Muscle of back (tissue), 13 donors: ENCODE measurements around the gene SLC6A17. TPM values are rescaled to one million over a fixed set of nuclear protein-coding genes. Genes with fewer than 3 reads are reported as not detected.
A peak's percentile ranks its signal among the peaks of the same experiment; 100 is the strongest.

Experiments
- DNase-seq, 3 donors: peaks; one replicate each; pipeline versions ENCODE4 v3.0.0 to v3.0.0-alpha.2; 2013
- long read RNA-seq, 9 donors: transcript quantifications; one replicate each; lab custom pipeline, GENCODE V29; 2026
- polyA plus RNA-seq, 10 donors: library from polyadenylated mRNA; unstranded; fragments of 120-200 nt; gene quantifications; one replicate each; pipeline ENCODE4 v1.2.1, GENCODE V29; 2013; ENCODE audit not compliant: insufficient read length in 10 of 10

SLC6A17 gene
- polyA plus RNA-seq: 1 to 10 TPM in 1 of 10 donors, under 1 TPM in 9; 0.29 to 1.7 (median 0.41) TPM
- long read RNA-seq, donor 1: 0 reads
- long read RNA-seq, donor 2: 0 reads
- long read RNA-seq, donor 3: 0 reads
- long read RNA-seq, donor 4: 0 reads
- long read RNA-seq, donor 5: 0 reads
- long read RNA-seq, donor 6: 0 reads
- long read RNA-seq, donor 7: 0 reads
- long read RNA-seq, donor 8: 0 reads
- long read RNA-seq, donor 9: 0 reads

DNA sequence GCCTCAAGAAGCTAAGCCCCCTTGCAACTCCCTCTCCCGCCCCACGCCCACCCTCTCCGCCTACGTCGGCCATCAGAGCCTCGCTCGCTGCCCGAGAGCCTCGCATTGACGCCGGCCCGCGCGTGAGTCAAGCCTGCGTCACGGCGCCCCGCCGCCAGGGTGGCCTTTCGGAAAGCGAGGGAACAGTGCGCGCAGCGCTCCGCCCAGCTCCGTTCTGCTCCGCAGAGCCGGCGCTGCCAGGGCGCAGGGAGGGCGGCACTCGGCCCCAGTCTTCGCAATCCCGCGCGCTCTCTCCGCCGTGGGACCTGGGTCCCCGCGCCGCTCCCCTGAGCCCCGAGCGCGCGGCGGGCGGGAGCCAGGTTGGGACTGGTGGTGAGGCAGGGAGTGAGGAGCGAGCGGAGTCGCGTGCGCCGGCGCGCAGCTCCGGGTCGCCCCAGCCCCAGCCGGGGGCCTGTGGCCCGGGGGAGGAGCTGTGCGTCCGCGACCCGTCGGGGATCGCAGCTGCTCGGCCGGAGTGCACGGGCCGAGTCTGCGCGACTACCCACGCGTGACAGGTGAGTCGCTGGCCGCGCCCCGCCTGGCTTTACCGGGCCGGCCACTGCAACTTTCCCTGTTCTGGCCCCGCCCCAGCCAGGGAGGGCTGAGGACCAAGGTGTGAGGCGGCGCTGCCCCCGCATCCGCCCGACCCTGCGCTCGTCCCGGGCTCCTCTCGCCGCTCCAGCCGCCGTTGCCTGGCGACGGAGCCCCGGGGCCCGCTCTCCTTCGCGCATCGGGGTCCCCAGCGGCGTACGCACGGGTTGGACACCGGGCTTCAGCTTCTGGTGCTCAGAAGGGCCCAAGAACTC is at the start of gene SLC6A17:
TSS of gene SLC6A17 (plus strand) at position 165 of the 845 bp plus-strand sequence. CDS start 16,436 bp downstream, outside the sequence.
- peak in 2 of 3 donors; percentile 17 to 18 for DNase-seq

DNA sequence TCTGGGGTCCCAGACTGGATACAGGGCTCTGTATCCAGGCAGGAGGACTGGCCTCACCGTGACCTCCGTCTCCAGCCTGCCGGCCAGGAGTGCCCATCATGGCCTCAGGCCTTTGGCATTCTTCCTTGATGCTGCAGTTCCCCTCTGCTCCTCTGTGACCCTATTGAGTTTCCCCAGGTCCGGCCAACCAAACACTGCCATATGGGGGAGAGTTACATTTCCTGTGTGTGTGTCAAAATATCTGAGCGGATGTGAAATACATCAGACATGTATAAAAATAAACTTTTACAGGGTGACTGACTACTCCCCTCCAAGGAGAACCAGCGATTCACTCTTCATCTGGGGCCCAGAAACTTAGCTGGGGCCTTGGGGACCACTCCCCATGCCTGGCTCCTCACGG is 48.2 kb upstream of the SLC6A17 start:
- peak in 1 of 3 donors; percentile 37 for DNase-seq

DNA sequence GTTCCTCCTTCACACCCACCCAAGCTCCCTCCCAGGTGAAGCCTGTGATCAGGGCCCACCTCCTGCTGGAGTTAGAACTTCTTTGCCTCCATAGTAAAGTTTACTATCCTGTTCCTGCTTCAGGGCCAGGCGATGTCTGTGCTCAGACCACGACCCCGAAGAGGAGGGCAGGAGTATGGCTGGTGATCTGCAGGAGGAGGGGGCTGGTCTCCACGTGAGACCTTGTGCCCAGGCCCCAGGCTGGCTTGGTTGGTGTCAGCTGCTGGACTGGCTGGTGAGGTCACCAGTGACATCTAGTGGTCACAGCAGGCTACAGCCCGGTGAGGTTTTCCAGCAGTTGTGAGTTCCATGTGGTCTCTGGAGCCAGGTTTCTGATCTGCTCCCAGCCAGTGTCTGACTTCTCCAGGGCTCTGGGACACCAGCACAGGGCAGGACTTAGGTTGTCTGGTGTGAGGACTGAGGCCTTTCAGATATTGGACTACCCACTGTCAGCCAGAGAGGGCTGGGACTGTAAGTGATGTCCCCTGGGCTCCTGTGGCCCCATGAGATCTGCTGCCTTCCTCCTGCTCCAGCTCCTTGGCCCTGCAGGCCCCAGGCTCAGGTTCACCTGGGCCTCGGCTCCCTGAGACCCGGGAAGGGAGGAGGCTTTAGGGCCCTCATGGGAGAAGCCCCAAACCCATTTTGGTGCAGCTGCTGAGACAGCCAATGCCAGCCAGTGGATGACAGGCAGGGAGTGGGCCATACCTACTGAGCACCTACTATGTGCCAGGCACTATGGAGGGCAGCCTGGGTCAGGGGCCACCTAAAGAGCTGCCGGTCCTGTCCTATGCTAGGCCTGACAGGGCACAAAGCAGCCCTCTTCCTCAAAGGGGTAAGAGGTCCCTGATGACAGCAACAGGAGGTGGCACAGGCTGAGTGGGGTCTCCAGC is 44.0 kb upstream of the SLC6A17 start:
- DNase-seq: peak; percentile 41 to 80 (median 64)

DNA sequence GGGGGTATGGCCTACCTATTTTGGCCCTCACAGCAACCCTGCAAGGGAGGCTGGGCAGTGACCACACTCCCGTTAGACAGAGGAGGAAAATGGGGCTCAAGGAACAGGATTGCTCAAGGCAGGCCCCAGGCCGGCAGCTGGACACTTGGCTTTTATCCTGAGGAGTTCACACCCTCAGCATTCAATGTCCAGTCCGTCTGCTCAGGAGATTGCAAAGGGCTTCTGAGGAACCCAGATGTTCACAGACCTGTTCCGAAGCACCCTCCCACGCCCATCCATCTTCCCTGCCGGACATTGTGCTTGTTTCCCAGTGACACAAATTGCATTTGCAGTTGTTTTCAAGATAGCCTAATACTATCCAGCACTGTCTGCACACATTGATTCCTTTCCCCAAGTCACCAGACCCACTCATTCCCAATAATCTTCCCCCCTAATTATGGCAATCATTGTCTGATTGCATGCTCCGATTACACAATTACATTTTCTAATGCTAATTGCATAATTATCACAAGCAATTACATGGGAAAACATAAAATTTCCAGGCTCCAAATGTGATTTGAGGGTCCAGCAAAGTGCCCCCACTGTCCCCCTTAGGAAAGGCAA is 42.3 kb upstream of the SLC6A17 start:
- DNase-seq: no peak

DNA sequence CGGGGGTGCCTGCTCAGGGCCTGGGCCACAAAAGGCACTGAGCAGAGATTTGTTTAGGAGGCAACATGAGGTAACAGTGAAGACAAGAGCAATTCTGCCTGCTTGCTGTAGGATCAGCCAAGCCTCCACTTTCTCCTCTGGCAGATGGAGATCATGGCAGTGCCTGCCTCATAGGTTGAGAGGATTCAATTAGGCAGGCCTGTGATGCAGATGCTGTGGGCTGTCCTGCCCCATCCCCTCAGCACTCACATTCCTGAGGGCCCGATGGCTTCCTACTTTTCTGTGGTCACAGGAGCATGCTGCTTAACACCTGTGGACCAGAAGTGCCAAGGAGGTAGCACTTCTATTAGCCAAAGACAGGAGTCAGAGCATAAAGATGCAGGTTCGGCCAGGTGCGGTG is 39.2 kb upstream of the SLC6A17 start:
- no peak for DNase-seq

DNA sequence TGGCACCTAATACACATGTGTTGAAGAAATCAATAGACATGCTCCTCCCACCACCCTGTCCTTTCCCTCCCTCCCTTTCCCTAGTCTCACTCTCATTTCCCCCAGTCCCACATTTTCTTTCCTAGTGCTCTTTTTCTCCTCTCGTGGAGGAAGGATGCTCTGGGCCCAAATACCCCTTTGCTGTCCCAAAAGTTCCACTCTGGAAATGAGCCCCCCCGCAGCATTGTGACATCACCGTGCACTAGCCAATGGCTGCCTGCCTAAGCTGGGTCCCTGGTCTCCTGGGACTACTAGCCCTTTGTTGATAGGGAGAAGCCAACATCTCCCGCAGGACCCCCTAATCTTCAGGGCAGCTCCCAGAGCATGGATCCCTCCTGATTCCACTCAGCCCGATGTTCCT is 38.2 kb upstream of the SLC6A17 start, which contains the start of gene UBL4B:
TSS of gene UBL4B (plus strand) at position 301 of the 400 bp plus-strand sequence. CDS start at position 393, 92 bp downstream.
- no peak for DNase-seq

DNA sequence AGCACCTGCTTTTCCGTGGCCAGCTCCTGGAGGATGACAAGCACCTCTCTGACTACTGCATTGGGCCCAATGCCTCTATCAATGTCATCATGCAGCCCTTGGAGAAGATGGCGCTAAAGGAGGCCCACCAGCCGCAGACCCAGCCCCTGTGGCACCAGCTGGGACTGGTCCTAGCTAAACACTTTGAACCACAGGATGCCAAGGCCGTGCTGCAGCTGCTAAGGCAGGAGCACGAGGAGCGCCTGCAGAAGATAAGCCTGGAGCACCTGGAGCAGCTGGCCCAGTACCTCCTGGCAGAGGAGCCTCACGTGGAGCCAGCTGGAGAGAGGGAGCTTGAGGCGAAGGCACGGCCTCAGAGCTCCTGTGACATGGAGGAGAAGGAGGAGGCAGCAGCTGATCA is 37.6 kb upstream of the SLC6A17 start:
- no peak for DNase-seq

DNA sequence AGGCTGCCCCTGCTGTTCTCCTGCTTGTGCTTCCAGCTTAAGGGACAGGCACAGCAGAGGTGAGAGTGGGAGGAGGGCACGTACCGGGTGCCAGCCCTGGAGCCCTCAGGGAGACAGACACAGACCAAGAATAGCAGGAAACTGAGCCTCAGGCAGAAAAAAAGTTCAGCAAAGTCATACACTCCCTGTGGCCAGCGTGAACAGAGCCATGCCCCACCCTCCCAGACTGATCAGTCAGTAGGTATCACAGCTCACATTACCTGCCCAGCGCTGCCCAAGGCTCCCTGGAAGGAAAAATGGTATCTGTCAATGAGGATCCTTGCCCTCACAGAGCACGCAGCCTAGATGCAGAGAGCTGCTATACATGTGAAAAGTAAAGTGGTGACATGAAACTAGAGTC is 36.7 kb upstream of the SLC6A17 start:
- DNase-seq: no peak

DNA sequence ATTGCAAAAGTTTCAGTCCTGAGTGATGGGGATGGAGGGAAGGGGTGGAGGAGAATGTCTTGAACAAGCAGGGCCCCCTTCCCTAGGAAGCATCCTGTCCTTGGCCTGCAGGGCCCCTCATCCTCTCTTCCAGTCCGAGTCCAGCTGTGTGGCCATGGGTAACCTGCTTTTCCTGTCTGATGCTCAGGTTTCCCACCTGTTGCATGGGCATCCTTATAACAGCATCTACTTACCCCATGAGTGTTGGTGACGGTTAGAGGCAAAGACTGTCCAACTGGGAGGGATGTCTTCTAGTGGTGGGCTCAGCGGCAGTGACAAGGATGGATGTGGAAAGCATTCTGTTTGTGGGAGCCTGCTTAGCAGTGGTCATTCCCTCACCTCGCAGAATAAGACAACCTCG is 36.1 kb upstream of the SLC6A17 start:
- no peak for DNase-seq

DNA sequence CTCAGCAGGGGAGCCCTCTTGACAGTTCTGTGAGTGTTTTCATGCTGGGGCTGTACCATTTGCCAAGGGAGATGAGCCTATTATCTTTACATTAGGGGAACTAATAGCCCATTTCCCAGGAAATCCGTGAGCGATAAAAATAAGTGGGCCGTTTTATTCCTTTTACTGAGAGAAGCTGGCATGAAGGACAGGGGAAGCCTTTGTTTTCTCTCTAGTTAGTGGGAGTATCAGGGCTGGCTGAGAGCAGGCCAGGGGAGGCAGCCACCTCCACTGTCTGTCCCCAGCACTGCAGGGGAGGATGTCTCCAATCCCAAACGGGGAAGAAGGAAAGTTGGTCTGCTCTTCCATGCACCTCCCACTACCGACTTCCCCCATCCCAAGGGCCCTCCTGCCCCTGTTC is 35.5 kb upstream of the SLC6A17 start:
- no peak for DNase-seq

DNA sequence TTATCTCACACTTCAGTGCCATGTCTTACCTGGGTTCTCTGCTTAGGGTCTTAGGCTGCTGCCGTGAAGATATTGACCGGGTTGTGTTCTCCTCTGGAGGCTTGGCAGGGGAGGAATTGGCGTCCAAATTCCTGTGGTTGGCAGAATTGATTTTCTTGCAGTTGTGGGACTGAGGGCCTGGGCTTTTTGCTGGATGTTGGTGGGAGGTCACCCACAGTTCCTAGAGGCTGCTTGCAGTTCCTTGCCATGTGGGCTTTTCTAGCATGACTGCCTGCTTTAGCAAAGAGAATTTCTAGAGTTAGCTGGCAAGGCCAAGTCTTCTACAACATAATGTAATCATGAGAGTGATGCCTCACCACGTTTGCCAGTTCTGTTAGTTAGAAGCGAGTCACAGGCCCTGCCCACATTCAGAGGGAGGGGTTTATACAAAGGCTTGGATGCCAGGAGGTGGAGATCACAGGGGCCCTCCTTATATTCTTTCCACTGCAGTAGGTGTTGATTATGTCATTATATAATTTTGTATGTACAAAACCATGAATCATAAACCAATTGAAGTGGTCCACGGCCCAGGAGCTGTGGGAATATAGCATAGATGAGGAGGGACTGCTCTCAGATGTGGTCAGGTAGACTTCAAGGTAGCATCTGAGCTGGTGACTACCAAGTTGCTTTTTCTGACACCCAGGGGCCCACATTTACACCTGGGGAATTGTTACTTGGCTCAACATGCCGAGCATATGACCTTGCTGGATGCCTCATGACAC is 31.5 kb upstream of the SLC6A17 start:
- no peak for DNase-seq

DNA sequence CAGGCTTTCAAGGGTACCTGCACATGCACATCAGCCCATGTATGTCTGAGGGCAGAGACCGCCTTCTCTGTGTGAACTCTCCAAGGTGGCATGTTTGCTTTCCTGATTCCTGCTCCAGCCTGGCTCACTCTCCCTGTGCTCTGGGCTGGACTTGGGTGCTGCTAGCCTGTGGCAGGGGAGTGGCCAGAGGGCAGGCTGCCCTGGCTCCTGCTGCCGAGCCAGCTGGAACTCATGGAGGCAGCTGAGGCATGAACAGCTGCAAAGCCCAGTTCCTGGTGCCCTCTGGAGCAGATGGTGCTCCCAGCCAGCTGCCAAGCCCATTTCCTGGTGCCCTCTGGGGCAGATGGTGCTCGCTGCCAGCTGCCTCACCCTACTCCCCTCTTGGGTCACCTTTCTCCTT is 30.5 kb upstream of the SLC6A17 start:
- DNase-seq: peak in 2 of 3 donors; percentile 27 to 43

DNA sequence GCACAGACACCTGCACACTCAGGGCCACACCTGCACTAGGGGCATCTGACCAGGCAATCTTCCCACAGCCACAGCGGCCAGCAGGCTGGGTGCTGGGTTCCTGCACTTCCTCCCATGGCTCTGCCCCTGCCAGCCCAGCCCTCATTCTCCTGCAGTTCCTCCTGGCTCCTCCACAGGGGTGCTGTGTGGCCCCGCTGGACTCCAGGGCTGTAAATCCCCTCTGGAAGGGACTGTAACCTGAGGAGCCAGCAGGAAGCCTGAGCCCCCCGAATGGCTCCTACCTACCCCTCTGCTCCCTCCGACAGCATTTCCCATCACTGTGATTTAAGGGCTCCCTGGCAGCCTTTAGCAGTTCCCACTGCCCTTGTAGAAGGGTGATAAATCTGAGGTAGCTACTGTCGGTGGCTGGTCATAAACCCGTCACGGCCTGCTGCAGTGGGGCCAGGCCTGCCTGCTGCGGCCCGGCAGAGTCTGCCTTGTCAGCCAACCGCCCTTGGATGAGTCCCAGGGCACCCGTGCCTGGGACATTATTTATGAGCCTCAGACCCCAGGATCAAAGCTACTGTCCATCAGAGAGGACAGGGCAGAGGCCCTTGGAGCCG is 29.2 kb upstream of the SLC6A17 start:
- no peak for DNase-seq

DNA sequence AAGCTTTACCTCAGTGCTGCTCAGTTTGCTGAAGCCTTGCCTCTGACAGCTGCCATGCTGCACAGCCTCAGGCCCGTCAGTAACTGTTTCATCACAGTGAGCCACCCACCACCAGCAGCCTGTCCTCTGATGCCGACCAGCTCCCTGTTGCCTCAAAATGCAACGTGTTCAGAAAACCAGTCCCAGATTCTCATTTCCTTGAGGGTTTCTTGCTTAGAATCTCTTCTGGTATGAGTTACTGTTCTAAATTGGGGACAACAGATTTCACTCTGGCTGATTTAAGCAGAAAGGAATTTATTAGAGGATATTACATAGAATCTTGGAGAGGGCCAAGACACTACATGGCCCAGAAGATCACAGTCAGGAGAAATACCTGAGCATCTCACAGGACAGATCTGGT is 27.1 kb upstream of the SLC6A17 start:
- no peak for DNase-seq

DNA sequence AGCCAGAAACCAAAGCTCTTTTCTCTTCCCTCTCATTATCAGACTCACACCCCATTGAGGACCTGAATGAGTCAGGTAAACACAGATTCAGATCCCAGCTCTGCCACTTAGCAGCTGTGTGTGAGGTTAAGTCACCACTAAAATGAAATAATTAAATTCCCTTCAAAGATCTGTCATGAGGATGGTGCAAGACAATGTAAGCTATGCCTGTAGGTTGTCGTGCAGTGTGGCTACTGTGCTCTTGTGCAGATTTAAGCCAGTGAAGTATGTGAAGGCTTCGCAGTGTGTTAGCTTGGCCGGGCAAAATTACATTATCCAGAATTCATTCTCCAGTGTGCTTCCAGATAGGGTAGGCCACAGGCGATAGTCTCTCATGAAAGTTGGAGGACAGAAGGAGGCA is 24.5 kb upstream of the SLC6A17 start:
- DNase-seq: no peak

DNA sequence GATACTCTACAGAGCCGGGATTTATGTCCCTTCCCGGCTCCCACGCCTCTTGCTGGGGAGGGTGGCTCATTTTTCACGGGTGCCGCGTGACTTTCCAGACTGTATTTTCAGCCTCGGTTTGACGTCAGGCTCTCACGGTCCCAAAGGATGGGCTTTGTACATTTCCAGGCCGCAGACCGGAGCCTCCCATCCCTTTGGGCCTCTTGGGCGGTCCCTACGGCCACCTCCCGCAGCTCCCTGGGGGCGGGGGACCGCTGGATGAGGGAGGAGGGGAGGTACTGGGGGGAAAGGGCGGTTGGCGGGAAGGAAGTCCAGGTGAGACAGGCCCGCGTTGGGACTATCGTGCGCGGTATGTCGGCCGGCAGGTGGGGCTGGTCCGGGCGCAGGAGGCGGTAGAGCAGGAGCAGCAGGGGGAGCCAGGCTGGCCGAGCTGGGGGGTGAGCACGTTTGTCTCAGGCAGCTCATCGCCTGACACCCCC is 20.1 kb upstream of the SLC6A17 start:
- peak in 1 of 3 donors; percentile 30 for DNase-seq

DNA sequence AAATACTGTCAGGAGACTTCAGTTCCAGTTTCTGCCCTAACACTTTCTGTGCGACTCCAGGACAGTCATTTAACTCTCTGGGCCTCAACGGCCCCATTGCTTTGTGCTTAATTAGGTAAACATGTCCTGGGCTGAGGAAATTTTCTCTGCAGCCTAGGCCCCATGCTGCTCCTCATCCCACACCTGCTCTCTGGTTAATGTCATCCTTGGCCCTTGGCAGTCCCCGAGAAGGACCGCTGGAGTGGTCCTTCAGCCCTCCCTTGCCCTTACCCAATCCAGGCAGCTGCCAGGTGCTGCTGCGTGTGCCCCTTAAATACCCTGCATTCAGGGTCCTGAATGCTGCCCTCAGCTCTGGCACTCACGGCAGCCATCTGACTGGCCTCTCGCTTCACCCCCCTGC is 19.3 kb upstream of the SLC6A17 start:
- no peak for DNase-seq

DNA sequence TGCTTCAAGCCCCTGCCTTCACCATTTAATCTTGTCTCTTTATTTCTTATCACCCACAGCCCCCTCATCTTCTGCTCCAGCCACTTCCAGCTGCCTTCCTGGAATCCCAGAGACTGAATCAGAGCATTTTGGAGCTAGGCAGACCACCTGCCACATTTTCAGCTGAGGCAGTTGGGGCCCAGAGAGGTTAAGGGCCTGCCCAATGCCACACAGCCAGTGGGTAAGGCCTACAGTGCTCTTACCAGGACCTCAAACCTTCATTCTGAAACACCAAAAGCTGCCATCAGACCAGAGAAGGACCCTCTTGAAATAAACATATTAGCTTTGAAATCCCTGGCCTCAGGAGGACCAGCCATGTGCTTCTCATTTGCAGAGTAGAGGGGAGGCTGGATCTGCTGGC is 17.6 kb upstream of the SLC6A17 start:
- no peak for DNase-seq

DNA sequence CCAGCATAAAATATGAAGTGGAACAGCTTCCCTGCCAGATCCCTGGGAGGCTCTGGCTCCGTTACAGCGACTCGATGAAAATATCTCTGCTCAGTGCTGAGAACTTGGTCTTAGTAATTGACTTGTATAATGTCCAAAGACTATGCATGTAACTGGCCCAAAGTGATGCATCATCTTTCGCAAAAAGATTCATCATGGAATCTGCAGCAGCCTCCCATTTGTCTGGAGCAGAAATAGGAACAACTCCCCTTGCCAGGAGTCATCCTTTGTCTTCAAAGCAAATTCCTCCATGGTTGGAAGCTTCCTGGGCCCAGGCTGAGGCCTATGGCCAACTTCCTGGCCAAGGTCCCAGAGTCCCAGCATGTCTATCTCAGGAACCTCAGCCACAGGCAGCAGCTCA is 16.9 kb upstream of the SLC6A17 start:
- peak in 2 of 3 donors; percentile 11 to 13 for DNase-seq

DNA sequence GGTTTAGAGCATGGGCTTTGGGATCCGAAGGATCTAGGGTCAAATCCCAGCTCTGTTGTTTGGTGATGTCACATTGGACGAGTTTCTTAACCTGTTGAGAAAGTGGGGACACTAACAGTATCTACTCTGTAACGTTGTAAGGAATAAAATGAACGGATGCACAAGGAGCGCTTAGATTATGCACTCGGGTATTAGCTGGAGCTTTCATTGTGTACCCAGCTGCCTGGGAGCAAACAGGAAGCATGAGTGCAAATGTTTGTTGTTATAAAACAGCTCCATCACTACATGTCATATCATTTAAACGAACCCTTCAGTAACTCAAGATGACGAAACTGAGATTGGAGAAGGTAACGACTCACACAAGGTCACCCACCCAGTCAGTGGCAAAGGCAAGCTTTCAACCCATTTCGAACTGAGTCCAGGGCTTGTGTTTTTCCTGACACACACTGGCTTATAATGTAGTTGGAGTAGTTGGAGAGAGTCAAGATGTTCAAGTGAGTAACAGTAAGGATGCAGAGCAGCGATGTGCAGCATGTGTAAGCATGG is 16.2 kb upstream of the SLC6A17 start:
- DNase-seq: no peak
